ENCODE data around the gene USP53. TPM values are rescaled to one million over a fixed set of nuclear protein-coding genes. Genes with fewer than 3 reads are reported as not detected.
A peak's percentile ranks its signal among the peaks of the same experiment; 100 is the strongest.

USP53 gene
- total and polyA plus RNA-seq, 12 donors = 12.5 to 64.6 (median 41.8) TPM

GRCh38 chr4:119179011-119179410 is 33.5 kb upstream of the USP53 start:
- Histone ChIP-seq H3K4me1 (peaks cover 0 to 18% (median 0%) of the 10 kb centered on the region in 9 donors), H3K9me3 (no peaks in the 10 kb centered on the region), H3K4me3 (no peak overlapping the region), H3K36me3 (peaks cover 0 to 18% (median 0%) of the 10 kb centered on the region in 9 donors), H3K27ac (peak overlapping the region in 3 of 10 donors; percentile 13 to 32 (median 26)), H3K27me3 (no peaks in the 10 kb centered on the region)
- DNase-seq (no peak), ATAC-seq (peak in 2 of 8 donors; percentile 36 to 52)
- intact Hi-C loops (cut with DNase I) = no loop called here
- no peak for TF ChIP-seq CTCF (IDR thresholded peaks at IDR 0.05)
- 38 to 80% methylated on average over 1 of the region's 1 CpG for WGBS, 2 donors

GRCh38 chr4:119184128-119184527 is 28.4 kb upstream of the USP53 start:
- 95 to 96% methylated on average over 2 of the region's 2 CpGs for WGBS, 2 donors
- DNase-seq (no peak), ATAC-seq (peak in 4 of 8 donors; percentile 4 to 54 (median 34))
- H3K9me3 ChIP-seq = no peaks in the 10 kb centered on the region
- intact Hi-C loops (cut with DNase I) = no loop called here
- H3K4me3 ChIP-seq = no peak overlapping the region
- H3K4me1 ChIP-seq = peaks cover 0 to 32% (median 5%) of the 10 kb centered on the region in 9 donors
- H3K27me3 ChIP-seq = no peaks in the 10 kb centered on the region
- no peak overlapping the region for H3K27ac ChIP-seq
- TF ChIP-seq CTCF (IDR thresholded peaks at IDR 0.05) = no peak
- H3K36me3 ChIP-seq = peaks cover 0 to 18% (median 0%) of the 10 kb centered on the region in 9 donors

- Histone ChIP-seq H3K27ac (peak overlapping the region in 9 of 10 donors; percentile 4 to 66 (median 47)), H3K36me3 (peaks cover 0 to 18% (median 0%) of the 10 kb centered on the region in 9 donors), H3K4me3 (no peak overlapping the region), H3K9me3 (no peaks in the 10 kb centered on the region), H3K27me3 (no peaks in the 10 kb centered on the region), H3K4me1 (peaks cover 0 to 23% (median 4%) of the 10 kb centered on the region in 9 donors)
- intact Hi-C loops (cut with DNase I) = no loop called here
- ATAC-seq = peak in 7 of 8 donors; percentile 52 to 92 (median 74)
- 12 to 13% methylated on average over 1 of the region's 1 CpG for WGBS, 2 donors
- DNase-seq = no peak
- TF ChIP-seq CTCF (IDR thresholded peaks at IDR 0.05) = no peak
Measured at GRCh38 chr4:119189638-119190037, 22.9 kb upstream of the USP53 start.

- no peaks in the 10 kb centered on the region for H3K9me3 ChIP-seq
- H3K4me3 ChIP-seq = no peak overlapping the region
- no peaks in the 10 kb centered on the region for H3K27me3 ChIP-seq
- ATAC-seq (peak in 3 of 8 donors; percentile 30 to 66 (median 32)), DNase-seq (no peak)
- TF ChIP-seq CTCF (IDR thresholded peaks at IDR 0.05) = no peak
- intact Hi-C loops (cut with DNase I) = no loop called here
- peaks cover 0 to 23% (median 4%) of the 10 kb centered on the region in 9 donors for H3K4me1 ChIP-seq
- H3K36me3 ChIP-seq = peaks cover 0 to 17% (median 0%) of the 10 kb centered on the region in 9 donors
- 85 to 93% methylated on average over 2 of the region's 2 CpGs for WGBS, 2 donors
- peak overlapping the region in 7 of 10 donors; percentile 8 to 66 (median 50) for H3K27ac ChIP-seq
Measured at GRCh38 chr4:119190354-119190753, 22.2 kb upstream of the USP53 start.
